PC-3 (cell line): ENCODE results near the gene TCF3. TPM values are rescaled to one million over a fixed set of nuclear protein-coding genes. Genes with fewer than 3 reads are reported as not detected.

Experiments
- total RNA-seq: library from RNA; depleted of rRNA; stranded (reverse); fragments of >200 nt; gene quantifications from 2 replicates; pipeline ENCODE4 v1.2.3, GENCODE V29; 2014; rRNA removed

TCF3 gene
- total RNA-seq, 1 experiment from 2014 or later = 147 TPM

Other genes with a start within 250 kb of the TCF3 start
- 177 and 178 TPM in 2 replicates for gene DAZAP1, start 245.0 kb downstream of the TCF3 start, total RNA-seq
- gene RPS15, start 214.2 kb downstream of the TCF3 start, total RNA-seq = 1,797 and 2,672 TPM in 2 replicates
- gene APC2, start 202.5 kb downstream of the TCF3 start, total RNA-seq = 0.29 and 1.4 TPM in 2 replicates
- gene C19orf25, start 173.4 kb downstream of the TCF3 start, total RNA-seq = 45.0 and 54.9 TPM in 2 replicates
- 3.9 and 5.7 TPM in 2 replicates for gene PCSK4, start 162.3 kb downstream of the TCF3 start, total RNA-seq
- 27.2 and 34.7 TPM in 2 replicates for gene REEP6, start 161.4 kb downstream of the TCF3 start, total RNA-seq
- 1.7 and 5.0 TPM in 2 replicates for gene ADAMTSL5, start 139.6 kb downstream of the TCF3 start, total RNA-seq
- not detected in 2 replicates for gene PLK5, start 128.5 kb downstream of the TCF3 start, total RNA-seq
- 64.0 and 89.2 TPM in 2 replicates for gene MEX3D, start 84.3 kb downstream of the TCF3 start, total RNA-seq
- 131 and 164 TPM in 2 replicates for gene MBD3, start 59.8 kb downstream of the TCF3 start, total RNA-seq
- 148 and 157 TPM in 2 replicates for gene UQCR11, start 47.2 kb downstream of the TCF3 start, total RNA-seq
- gene ONECUT3, start 100.9 kb upstream of the TCF3 start, total RNA-seq = 1.4 and 2.0 TPM in 2 replicates
- 3.9 and 4.2 TPM in 2 replicates for gene ATP8B3, start 159.7 kb upstream of the TCF3 start, total RNA-seq
- 21.4 and 24.3 TPM in 2 replicates for gene REXO1, start 195.9 kb upstream of the TCF3 start, total RNA-seq
- gene KLF16, start 211.0 kb upstream of the TCF3 start, total RNA-seq = 15.1 and 20.9 TPM in 2 replicates
- 101 and 102 TPM in 2 replicates for gene ABHD17A, start 232.9 kb upstream of the TCF3 start, total RNA-seq